Mucosa of rectum (tissue), 2 donors: ENCODE measurements around the gene BCL2.

Experiments used
- H3K27ac ChIP-seq, 2 donors: one replicate each; pipeline ENCODE4 v1.7.0; 2013; ENCODE audit warnings: inconsistent platforms in 2 of 2, low read depth in 2 of 2, low read length in 2 of 2
- H3K27me3 ChIP-seq, 2 donors: one replicate each; pipeline ENCODE4 v1.7.0; 2013; ENCODE audit warnings: low read length in 2 of 2; ENCODE audit not compliant: control insufficient read depth in 2 of 2, insufficient read depth in 2 of 2
- H3K36me3 ChIP-seq, 2 donors: one replicate each; pipeline ENCODE4 v1.7.0; 2013; ENCODE audit warnings: low read length in 2 of 2; ENCODE audit not compliant: control insufficient read depth in 2 of 2, insufficient read depth in 2 of 2
- H3K4me1 ChIP-seq, 2 donors: one replicate each; pipeline ENCODE4 v1.7.0; 2013; ENCODE audit warnings: low read length in 2 of 2, mild to moderate bottlenecking in 1 of 2; ENCODE audit not compliant: control insufficient read depth in 2 of 2, insufficient read depth in 2 of 2
- H3K4me3 ChIP-seq, 2 donors: one replicate each; pipeline ENCODE4 v1.7.0; 2013; ENCODE audit warnings: low read length in 2 of 2
- H3K9ac ChIP-seq, 2 donors: one replicate each; pipeline ENCODE4 v1.7.0; 2013; ENCODE audit warnings: low read length in 2 of 2, low read depth in 1 of 2, mild to moderate bottlenecking in 1 of 2
- H3K9me3 ChIP-seq, 2 donors: one replicate each; pipeline ENCODE4 v1.7.0; 2013; ENCODE audit warnings: low read length in 2 of 2; ENCODE audit not compliant: control insufficient read depth in 2 of 2
- donor health status: healthy.
- donor health status: Normal muscosa, but diverticular disease.

Gene BCL2

DNA sequence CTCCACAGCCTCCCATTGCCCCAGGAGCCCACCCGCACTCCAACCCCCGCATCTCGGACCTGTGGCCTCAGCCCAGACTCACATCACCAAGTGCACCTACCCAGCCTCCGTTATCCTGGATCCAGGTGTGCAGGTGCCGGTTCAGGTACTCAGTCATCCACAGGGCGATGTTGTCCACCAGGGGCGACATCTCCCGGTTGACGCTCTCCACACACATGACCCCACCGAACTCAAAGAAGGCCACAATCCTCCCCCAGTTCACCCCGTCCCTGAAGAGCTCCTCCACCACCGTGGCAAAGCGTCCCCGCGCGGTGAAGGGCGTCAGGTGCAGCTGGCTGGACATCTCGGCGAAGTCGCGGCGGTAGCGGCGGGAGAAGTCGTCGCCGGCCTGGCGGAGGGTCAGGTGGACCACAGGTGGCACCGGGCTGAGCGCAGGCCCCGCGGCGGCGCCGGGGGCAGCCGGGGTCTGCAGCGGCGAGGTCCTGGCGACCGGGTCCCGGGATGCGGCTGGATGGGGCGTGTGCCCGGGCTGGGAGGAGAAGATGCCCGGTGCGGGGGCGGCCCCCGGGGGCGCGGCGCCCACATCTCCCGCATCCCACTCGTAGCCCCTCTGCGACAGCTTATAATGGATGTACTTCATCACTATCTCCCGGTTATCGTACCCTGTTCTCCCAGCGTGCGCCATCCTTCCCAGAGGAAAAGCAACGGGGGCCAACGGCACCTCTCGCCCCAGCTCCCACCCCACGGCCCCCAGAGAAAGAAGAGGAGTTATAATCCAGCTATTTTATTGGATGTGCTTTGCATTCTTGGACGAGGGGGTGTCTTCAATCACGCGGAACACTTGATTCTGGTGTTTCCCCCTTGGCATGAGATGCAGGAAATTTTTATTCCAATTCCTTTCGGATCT lies 1.3 kb downstream of the BCL2 start:
- H3K36me3 ChIP-seq, result no peaks in the 10 kb centered on the region
- peak overlapping the region; percentile 69 to 83 for H3K9ac ChIP-seq
- peaks cover 16 to 17% of the 10 kb centered on the region in 2 donors for H3K4me1 ChIP-seq
- no peaks in the 10 kb centered on the region for H3K9me3 ChIP-seq
- no peaks in the 10 kb centered on the region for H3K27me3 ChIP-seq
- peak overlapping the region; percentile 91 to 97 for H3K4me3 ChIP-seq
- peak overlapping the region; percentile 38 to 67 for H3K27ac ChIP-seq

DNA sequence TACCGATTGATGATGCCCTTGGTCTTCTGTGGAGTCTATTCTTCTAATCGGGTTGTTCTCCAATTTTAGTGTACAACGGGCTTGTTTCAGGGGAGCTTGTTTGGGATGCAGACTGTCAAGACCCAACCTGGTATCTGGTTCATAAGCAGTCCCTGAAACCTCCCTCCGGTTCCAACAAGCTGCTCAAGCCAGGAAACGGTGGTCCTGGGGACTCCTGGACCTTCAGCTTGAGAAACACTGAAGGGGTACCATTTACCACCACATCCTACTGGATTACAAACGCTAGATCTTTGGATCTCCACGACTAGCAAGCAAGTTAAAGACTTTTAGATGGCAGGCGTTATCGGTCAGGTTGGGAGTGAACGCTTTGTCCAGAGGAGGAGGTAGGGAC lies 2.0 kb downstream of the BCL2 start:
- Histone ChIP-seq H3K4me1 (peaks cover 12 to 14% of the 10 kb centered on the region in 2 donors), H3K36me3 (no peaks in the 10 kb centered on the region), H3K9ac (peak overlapping the region; percentile 7 to 83), H3K27me3 (no peaks in the 10 kb centered on the region), H3K9me3 (no peaks in the 10 kb centered on the region), H3K27ac (peak overlapping the region; percentile 38 to 67), H3K4me3 (peak overlapping the region; percentile 91 to 97)

DNA sequence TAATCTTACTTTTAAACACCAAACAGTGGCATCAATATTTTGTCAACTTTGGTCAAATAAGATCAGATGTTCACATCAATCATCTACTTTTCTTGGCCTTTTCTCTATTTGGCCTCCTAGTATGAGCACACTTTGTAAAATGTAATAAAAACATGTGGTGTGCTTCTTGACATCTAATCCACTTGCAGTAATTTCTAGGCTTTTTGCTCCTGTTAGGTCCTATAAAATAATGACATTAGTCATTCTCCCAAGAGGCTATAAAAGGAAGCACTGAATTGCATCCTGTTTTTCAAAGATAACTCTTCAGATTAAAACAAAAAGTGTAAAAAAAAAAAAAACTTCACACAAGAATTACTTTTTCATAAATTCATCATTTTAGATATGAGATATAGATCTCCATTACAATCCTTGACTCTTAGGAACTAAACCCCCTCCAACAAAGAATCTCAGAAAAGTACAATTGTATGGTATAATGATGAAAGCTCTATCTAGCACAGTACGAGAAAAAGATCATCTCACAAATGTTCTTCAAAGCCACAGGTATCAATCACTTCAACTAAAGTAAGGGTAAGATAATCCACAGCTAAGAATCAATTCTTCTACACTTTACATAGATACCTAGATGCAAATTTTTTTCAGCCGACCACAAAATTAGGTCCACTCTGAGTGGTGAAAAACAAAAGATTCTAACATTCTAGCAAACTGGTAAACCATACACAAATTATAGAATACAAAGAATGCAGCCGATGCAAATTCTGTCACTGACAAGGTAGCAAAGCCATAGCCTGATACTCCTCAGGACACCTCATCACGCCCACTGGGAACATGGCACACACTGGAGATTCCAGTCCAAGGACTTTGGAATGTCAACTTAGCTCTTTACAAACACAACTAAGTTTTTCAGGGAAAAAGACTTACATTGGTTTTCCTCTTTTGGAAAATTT lies 2.7 kb downstream of the BCL2 start:
- Histone ChIP-seq H3K9ac (peak overlapping the region in 1 of 2 donors; percentile 83), H3K9me3 (no peaks in the 10 kb centered on the region), H3K36me3 (no peaks in the 10 kb centered on the region), H3K4me1 (peaks cover 11 to 14% of the 10 kb centered on the region in 2 donors), H3K27me3 (no peaks in the 10 kb centered on the region), H3K4me3 (peak overlapping the region; percentile 91 to 97), H3K27ac (peak overlapping the region; percentile 38 to 67)

DNA sequence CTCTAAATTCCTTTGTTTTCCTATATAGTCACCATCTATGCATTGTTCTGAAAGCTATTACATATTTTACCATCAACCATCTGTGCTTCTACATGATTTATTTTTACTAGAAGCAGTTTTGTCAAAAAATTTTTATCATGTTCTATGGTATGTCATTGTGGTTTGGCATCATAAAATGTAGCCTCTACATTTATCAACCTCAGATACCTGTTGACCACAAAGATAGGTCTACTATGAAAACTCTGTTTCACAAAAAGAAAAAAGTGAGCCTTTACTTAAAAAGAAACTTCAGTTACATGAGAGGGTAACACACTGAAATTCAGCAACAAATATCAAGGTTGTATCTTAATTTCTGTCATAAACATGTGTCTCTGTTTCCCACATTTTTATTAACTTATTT lies 3.7 kb downstream of the BCL2 start:
- H3K4me3 ChIP-seq, result peak overlapping the region in 1 of 2 donors; percentile 0
- no peaks in the 10 kb centered on the region for H3K9me3 ChIP-seq
- H3K9ac ChIP-seq, result no peak overlapping the region
- H3K27ac ChIP-seq, result no peak overlapping the region
- H3K4me1 ChIP-seq, result peaks cover 8 to 11% of the 10 kb centered on the region in 2 donors
- H3K27me3 ChIP-seq, result no peaks in the 10 kb centered on the region
- no peaks in the 10 kb centered on the region for H3K36me3 ChIP-seq

DNA sequence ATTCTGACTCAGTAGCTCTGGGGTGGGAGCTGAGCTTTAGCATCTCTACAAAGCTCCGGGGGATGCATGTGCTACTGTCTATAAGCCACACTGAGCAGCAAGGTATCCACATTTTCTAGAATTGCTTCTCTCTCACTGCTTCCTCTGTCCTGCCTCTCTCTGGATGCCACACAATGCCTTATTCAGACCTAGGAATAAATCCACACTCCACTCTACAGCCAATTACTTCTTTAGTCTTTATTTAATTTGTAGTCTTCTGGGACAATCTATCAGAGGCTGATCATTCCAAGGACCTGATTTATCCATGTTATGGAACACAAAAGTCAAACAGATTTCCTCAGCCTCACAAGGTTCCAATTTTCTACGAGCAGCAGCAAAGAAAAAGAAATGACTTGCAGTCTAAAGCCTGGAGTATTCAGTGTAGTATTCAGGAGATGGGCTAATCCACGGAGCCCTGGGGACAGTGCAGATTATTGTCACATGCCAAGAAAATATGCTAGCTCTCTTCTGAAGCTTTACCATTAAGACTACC lies 4.4 kb downstream of the BCL2 start:
- no peak overlapping the region for H3K9ac ChIP-seq
- H3K9me3 ChIP-seq, result no peaks in the 10 kb centered on the region
- peak overlapping the region in 1 of 2 donors; percentile 0 for H3K4me3 ChIP-seq
- H3K27me3 ChIP-seq, result no peaks in the 10 kb centered on the region
- H3K27ac ChIP-seq, result no peak overlapping the region
- no peaks in the 10 kb centered on the region for H3K36me3 ChIP-seq
- H3K4me1 ChIP-seq, result peaks cover 6 to 10% of the 10 kb centered on the region in 2 donors

DNA sequence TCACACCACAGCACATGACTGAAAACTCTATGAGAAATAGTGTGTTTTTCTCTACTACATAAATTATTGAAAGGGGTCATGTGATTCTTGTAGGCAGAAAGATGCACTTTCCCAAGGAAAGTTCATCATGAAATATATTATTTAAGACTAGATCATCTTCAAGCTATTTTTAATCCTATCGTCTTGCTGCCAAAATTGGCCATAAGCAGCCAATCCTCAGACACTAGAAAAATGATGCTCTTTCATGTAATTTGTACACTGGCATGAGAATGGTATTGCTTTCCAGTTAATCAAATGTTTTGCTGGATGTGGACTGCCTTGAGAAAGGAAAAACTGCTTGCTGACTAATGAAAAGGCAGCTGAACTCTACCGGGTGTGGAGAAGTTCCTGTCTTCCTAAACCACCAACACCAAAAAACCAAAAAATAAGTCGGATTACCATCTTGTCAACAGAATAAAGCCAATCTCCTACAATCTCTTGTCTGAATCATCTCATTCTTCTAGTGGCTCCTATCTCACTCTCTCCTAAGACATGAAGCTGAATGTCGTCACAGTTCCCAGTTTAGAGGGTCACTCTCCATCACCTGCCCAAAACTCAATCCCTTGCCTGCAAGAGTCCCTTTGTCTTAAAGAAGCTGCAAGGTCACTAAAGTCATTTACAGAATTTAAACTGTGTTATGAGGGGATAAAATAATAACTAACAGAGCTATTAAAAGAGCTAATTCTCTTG lies 5.3 kb downstream of the BCL2 start:
- Histone ChIP-seq H3K27ac (no peak overlapping the region), H3K36me3 (peaks cover 0 to 2% of the 10 kb centered on the region in 2 donors), H3K9ac (no peak overlapping the region), H3K9me3 (no peaks in the 10 kb centered on the region), H3K27me3 (no peaks in the 10 kb centered on the region), H3K4me3 (no peak overlapping the region), H3K4me1 (peaks cover 3 to 10% of the 10 kb centered on the region in 2 donors)

DNA sequence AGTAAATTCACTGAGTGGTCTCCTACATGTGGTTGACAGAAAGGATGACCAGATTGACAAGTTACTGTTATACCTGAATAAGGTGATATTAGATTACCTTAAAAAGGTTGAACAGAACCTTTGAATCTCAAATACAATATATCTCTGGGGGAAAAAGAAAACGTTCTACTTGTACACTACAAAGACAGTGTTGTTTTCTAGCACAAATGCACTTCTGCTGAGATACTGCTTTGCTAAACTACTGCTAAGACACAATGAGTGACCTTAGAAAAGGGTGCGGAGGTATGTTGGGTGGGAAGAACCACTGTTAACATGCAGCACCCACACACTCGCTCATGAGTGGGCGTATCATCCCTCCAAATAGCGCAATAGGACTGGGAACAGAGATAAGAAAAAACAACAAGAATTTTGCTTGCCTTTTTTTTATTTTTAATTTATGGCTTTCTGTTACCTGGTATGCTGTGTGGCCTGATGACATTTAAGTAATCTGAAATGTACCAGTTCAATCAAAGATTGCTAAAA lies 6.1 kb downstream of the BCL2 start:
- Histone ChIP-seq H3K4me1 (peaks cover 3 to 10% of the 10 kb centered on the region in 2 donors), H3K9ac (no peak overlapping the region), H3K4me3 (peak overlapping the region in 1 of 2 donors; percentile 1), H3K36me3 (peaks cover 0 to 2% of the 10 kb centered on the region in 2 donors), H3K9me3 (no peaks in the 10 kb centered on the region), H3K27ac (peak overlapping the region in 1 of 2 donors; percentile 2), H3K27me3 (no peaks in the 10 kb centered on the region)

DNA sequence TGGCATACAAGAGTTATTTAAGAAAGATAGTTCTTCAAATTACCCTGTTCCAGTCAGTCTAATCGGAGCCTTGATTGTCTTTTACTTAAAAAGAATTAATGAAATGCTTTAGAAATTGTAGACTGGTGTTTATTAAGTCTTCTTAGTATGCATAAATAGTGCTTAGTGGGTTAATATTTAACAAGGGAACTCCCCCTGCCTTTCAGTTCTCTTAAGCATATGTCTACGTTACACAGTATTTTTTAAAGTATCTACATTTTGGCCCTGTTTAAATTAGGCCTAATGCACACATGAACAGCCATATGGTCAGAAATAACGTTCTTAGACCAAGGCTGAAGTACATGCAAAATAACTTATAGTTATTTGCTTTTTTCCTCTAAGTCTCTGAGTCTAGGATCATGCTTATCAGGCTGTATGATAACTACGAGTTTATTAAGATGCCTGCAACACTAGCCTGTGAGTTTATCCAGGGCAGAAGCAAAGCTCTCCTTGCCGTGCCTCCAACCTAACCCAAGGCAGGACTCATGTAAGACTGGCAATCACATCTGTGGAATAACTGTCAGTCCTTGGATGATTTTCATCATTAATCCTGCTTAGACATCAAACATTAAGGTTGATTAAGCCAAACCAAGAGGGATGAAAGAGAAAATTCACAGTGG lies 6.7 kb downstream of the BCL2 start:
- Histone ChIP-seq H3K27ac (peak overlapping the region in 1 of 2 donors; percentile 2), H3K4me1 (peaks cover 3 to 8% of the 10 kb centered on the region in 2 donors), H3K9me3 (no peaks in the 10 kb centered on the region), H3K27me3 (no peaks in the 10 kb centered on the region), H3K4me3 (peak overlapping the region in 1 of 2 donors; percentile 21), H3K9ac (no peak overlapping the region), H3K36me3 (peaks cover 0 to 2% of the 10 kb centered on the region in 2 donors)

DNA sequence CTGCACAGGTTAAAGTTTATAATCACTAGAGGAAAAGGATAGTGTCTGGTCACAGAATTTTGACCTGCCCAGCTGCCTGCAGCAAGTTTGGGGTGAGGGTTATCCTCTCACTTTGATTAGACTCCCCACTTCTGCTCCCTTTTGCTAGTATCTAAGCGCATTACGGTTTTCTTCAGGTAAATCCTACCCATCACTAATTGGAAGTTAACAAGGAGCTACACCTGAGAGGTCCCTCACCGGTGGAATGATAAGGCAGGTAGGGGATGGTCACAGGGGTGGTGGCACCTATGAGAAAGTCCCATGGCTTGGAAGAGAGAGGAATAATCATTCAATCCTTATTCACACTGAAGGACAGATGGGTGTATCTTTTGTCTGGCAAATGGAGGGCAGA lies 7.6 kb downstream of the BCL2 start:
- H3K27ac ChIP-seq, result no peak overlapping the region

More for the DNA sequence above, 7.6 kb downstream of the BCL2 start:
- peaks cover 0 to 2% of the 10 kb centered on the region in 2 donors for H3K36me3 ChIP-seq
- H3K27me3 ChIP-seq, result no peaks in the 10 kb centered on the region
- H3K4me3 ChIP-seq, result no peak overlapping the region
- H3K9me3 ChIP-seq, result no peaks in the 10 kb centered on the region
- peaks cover 0 to 4% of the 10 kb centered on the region in 2 donors for H3K4me1 ChIP-seq
- no peak overlapping the region for H3K9ac ChIP-seq
